Measurements from ENCODE around the gene TBX19.

TBX19 gene

DNA sequence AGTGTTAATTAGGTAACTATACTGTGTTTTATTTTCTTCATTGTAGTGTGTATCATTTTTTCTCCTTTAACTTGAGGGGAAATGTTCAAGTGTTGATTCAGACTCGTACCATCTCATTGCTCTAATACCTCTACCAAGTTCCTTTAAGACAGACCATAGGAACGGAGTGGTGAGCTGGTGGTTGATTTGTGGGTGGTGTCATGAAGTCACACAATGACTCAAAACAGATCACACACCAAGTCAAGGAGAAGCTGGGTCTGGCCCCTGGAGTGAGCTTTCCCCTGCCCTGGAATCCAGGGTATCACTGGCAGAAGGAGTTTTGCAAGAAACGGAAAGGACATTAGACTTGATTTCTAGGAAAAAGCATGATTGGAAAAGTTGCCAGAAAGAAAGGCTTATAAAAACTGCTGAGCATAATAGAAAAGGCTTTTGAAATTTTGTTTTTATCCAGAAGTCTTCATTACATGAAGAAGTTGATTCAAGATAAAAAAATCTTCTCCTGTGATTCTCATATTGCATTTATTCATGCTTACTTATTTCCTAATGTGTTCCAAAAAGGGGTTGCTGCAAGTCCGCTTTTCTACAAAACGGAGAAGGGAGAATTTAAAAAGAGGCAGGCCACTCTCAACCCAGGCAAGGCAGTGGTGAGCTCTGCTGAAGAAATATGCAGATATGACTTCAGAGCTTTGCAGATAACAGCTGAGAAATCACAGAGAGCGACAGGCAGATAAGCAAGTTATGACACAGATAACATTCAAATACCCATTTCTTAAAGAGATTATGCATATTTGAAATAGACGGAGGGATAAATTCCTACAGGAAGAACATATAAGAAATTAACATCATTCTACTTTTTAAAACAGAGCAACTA is 79.7 kb downstream of the TBX19 start:
- no peak for DNase-seq

DNA sequence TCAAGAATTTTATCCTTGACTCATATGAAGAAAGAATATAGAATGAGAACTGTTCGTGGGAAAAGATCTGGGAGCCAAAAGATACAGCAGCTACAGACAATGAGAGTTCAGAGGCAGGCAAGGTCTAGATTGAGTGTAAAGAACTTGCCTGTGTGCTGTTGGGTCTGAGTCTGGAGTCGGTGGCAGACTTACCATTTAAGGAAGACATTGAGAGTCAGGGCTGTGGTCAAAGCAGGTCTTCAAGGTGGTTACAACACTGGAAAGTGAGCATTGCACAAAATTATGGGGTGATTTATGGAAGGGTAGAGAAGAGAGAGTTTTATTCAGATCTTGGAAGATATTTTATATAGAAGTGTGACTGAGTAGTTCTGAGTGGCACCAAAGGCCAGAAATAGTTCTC is 80.6 kb downstream of the TBX19 start:
- DNase-seq: no peak

DNA sequence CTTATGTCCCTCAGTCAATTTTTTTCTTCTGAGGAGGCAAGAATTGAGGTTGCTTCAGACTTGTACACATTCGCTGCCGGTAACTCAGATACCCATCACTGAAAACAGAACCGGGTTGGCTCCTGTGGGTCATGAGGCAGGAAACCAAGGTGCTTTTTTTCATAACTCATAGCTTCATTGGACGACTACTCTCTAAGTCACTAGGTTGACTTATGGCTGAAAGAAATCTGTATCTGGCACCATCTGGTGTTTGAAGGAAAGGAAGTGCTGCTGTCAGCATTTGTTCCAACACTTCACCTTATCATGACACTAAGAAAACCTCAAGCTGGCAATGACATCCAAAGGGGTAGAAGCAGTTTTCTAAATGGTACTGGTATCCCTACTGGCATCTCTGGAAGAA is 82.3 kb downstream of the TBX19 start:
- no peak for DNase-seq

Data from activated CD4-positive, CD25-positive, alpha-beta regulatory T cell treated with anti-CD3 and anti-CD28 coated beads, Interleukin-2, amount 50 U/mL, for 72 hours (primary cell).